ENCODE data around the gene EPN2. TPM values are rescaled to one million over a fixed set of nuclear protein-coding genes. Genes with fewer than 3 reads are reported as not detected.

The EPN2 gene
- total RNA-seq, 1 experiment from 2014 or later = 57.8 TPM

DNA sequence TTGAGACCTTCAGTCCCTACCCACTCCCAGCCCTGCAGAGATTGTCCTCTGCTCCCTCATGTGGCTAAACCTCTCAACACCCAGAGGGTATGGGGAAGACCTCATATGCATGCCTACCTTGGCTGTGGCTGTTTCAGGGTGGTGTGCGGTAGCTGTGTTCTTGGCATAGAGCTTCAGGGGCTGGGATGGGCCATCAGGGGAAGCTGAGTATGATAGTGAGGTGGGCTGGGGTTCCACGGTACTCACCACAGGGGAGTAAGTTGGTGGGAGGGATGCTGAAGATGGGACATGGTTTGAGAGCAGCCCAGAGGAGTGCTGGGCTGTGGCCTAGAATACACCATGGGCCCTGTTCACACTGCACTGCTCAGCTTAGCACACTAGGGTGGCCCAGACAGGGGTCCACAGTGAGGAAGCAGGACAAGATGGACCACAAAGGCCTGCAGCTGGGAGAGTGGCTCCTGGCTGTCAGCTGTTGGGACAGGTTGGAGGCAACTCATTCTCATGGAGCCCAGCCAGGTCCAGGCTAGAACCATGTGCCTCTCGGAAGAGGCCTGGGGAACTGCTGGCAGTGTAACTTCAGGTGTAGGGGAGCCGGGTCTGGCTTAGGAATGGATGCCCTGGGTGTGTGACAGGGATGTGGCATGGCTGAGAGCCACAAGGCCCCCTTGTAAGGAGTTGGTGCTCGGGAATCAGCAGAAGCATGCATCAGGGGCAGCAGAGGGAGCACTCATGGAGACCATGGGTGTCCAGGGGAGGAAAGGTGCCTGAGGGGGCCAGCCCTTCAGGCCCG, 146.7 kb downstream of the EPN2 start:
- H2BK12ac ChIP-seq (ENCODE audit: insufficient read length, low read depth, low read length) = no peak overlapping the region
- no peak overlapping the region for H2BK20ac ChIP-seq (ENCODE audit: low read depth, low read length, poor library complexity, severe bottlenecking)
- no peak overlapping the region for H3K4ac ChIP-seq (ENCODE audit: low read depth, low read length)
- no peak overlapping the region for H3K9ac ChIP-seq (ENCODE audit: extremely low read depth, insufficient read length, low read length)
- H4K91ac ChIP-seq (ENCODE audit: insufficient read length, low read depth, low read length) = no peak overlapping the region
- no peak overlapping the region for H2BK5ac ChIP-seq (ENCODE audit: insufficient read length, low read length)
- H3K14ac ChIP-seq (ENCODE audit: insufficient read depth, low read length) = no peak overlapping the region
- no peaks in the 10 kb centered on the region for H3K27me3 ChIP-seq (ENCODE audit: insufficient read depth, low read length)
- Mint-ChIP-seq H3K9me3 (peaks cover 0 to 2% of the 10 kb centered on the region in 2 experiments; a peak in 1 of 5 replicates), H3K36me3 (ENCODE audit: insufficient read depth in 1 of 3, low read depth in 3 of 3) (peaks cover 37 to 63% (median 62%) of the 10 kb centered on the region in 3 experiments), H3K4me1 (peaks cover 34 to 52% of the 10 kb centered on the region in 2 experiments), H3K4me3 (no peak overlapping the region), H3K27me3 (ENCODE audit: low read depth) (no peaks in the 10 kb centered on the region), H3K27ac (peak overlapping the region; percentile 34 to 97 (median 64); a peak in 4 of 7 replicates)
- H4K20me1 ChIP-seq (ENCODE audit: control insufficient read depth, insufficient read depth, insufficient read length) = no peaks in the 10 kb centered on the region
- peaks cover 5% of the 10 kb centered on the region for H3K23me2 ChIP-seq (ENCODE audit: insufficient read length, low read depth, low read length, poor library complexity, severe bottlenecking)
- DNase-seq = no peak
- no peak overlapping the region for H3K18ac ChIP-seq (ENCODE audit: insufficient read length, low read depth, low read length)
- H4K8ac ChIP-seq (replicated peaks; ENCODE audit: insufficient read length, low read depth, low read length) = no peak overlapping the region
- no peak overlapping the region for H3K23ac ChIP-seq (ENCODE audit: insufficient read length, low read depth, low read length)
- TF ChIP-seq, protein P1, sequence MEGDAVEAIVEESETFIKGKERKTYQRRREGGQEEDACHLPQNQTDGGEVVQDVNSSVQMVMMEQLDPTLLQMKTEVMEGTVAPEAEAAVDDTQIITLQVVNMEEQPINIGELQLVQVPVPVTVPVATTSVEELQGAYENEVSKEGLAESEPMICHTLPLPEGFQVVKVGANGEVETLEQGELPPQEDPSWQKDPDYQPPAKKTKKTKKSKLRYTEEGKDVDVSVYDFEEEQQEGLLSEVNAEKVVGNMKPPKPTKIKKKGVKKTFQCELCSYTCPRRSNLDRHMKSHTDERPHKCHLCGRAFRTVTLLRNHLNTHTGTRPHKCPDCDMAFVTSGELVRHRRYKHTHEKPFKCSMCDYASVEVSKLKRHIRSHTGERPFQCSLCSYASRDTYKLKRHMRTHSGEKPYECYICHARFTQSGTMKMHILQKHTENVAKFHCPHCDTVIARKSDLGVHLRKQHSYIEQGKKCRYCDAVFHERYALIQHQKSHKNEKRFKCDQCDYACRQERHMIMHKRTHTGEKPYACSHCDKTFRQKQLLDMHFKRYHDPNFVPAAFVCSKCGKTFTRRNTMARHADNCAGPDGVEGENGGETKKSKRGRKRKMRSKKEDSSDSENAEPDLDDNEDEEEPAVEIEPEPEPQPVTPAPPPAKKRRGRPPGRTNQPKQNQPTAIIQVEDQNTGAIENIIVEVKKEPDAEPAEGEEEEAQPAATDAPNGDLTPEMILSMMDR (conservative IDR thresholded peaks at IDR 0.05) = no peak
- no peak overlapping the region for H2AFZ ChIP-seq (ENCODE audit: low read length)
- no peak overlapping the region for H3T11ph ChIP-seq (ENCODE audit: low read length)
- no peak overlapping the region for H4K5ac ChIP-seq (ENCODE audit: insufficient read length, low read depth, low read length)
- H3K79me1 ChIP-seq (ENCODE audit: insufficient read depth, low read depth, low read length, poor library complexity, severe bottlenecking) = peaks cover 6% of the 10 kb centered on the region
- no peak overlapping the region for H2BK15ac ChIP-seq (ENCODE audit: low read depth, low read length)
- no CpG with 5 or more reads among the region's 6 CpGs for WGBS (ENCODE audit: extremely low coverage, insufficient read length, low lambda C conversion rate)
- no peak overlapping the region for H2BK120ac ChIP-seq (ENCODE audit: low read depth, low read length, poor library complexity, severe bottlenecking)
- no peak overlapping the region for H3K4me2 ChIP-seq (ENCODE audit: insufficient read depth, insufficient read length, low read length)
- H3K9me3 ChIP-seq (ENCODE audit: control insufficient read depth, low read depth, low read length) = no peaks in the 10 kb centered on the region
- no peak overlapping the region for H3K27ac ChIP-seq (ENCODE audit: insufficient read length, low read depth, low read length)
- H3K4me1 ChIP-seq (ENCODE audit: insufficient read depth, low read length) = peaks cover 4% of the 10 kb centered on the region; the same call in 1 of the 2 replicates
- H2AK5ac ChIP-seq (ENCODE audit: insufficient read length, low read length) = no peak overlapping the region
- H3K79me2 ChIP-seq (ENCODE audit: insufficient read depth, low read length) = 0 out of 2 replicates have a peak, but pooled peaks cover 4% of the 10 kb centered on the region
- H3K56ac ChIP-seq (ENCODE audit: insufficient read length, low read depth, low read length) = no peak overlapping the region

All from H9 (cell line).